HG03469 (cell line): Measurements from ENCODE around the gene XCL1.
"Not testable (repeated sequence)": the region's sequence is repeated elsewhere in the genome, so short reads cannot be mapped to it uniquely, and the experiment has no call there.

Experiments
- ATAC-seq: cut with Tn5 transposase; IDR thresholded peaks from one replicate; pipeline ENCODE4 v1.9.1; 2021; ENCODE audit warnings: mild to moderate bottlenecking, moderate library complexity, moderate number of reproducible peaks; ENCODE audit not compliant: unreplicated experiment

The XCL1 gene

GRCh38 chr1:168576245-168576688 is at the start of gene XCL1:
XCL1 (plus strand) TSS chr1:168576605; CDS start chr1:168576638, 33 bp downstream.
- not testable (repeated sequence) for ATAC-seq

GRCh38 chr1:168529518-168529917 is 46.9 kb upstream of the XCL1 start:
- no peak for ATAC-seq

GRCh38 chr1:168531615-168532345 is 44.6 kb upstream of the XCL1 start:
- ATAC-seq, result no peak

- ATAC-seq, result no peak
These were observed 40.9 kb upstream of the XCL1 start for GRCh38 chr1:168535536-168535935.

- ATAC-seq, result not testable (repeated sequence)
These were observed 35.6 kb upstream of the XCL1 start for GRCh38 chr1:168540798-168541197.

GRCh38 chr1:168542978-168543377 is 33.4 kb upstream of the XCL1 start:
- ATAC-seq, result not testable (repeated sequence)

- not testable (repeated sequence) for ATAC-seq
These were observed 32.4 kb upstream of the XCL1 start, which contains the start of gene XCL2 for GRCh38 chr1:168543840-168544498. XCL2 (minus strand) TSS chr1:168543997; CDS start chr1:168543964, 33 bp downstream.

GRCh38 chr1:168545678-168546552 is 30.5 kb upstream of the XCL1 start:
- ATAC-seq, result not testable (repeated sequence)

GRCh38 chr1:168546553-168546895 is 29.9 kb upstream of the XCL1 start:
- not testable (repeated sequence) for ATAC-seq

GRCh38 chr1:168550971-168551370 is 25.4 kb upstream of the XCL1 start:
- ATAC-seq, result no peak

GRCh38 chr1:168551688-168552087 is 24.7 kb upstream of the XCL1 start:
- no peak for ATAC-seq

GRCh38 chr1:168552961-168553360 is 23.4 kb upstream of the XCL1 start:
- no peak for ATAC-seq

GRCh38 chr1:168553680-168554553 is 22.5 kb upstream of the XCL1 start:
- no peak for ATAC-seq

GRCh38 chr1:168554603-168555483 is 21.6 kb upstream of the XCL1 start:
- no peak for ATAC-seq

- no peak for ATAC-seq
These were observed 20.8 kb upstream of the XCL1 start for GRCh38 chr1:168555508-168556046.

GRCh38 chr1:168556647-168557046 is 19.8 kb upstream of the XCL1 start:
- ATAC-seq, result no peak

- ATAC-seq, result no peak
These were observed 16.0 kb upstream of the XCL1 start for GRCh38 chr1:168560370-168560769.

- no peak for ATAC-seq
These were observed 14.4 kb upstream of the XCL1 start for GRCh38 chr1:168561989-168562388.

- no peak for ATAC-seq
These were observed 10.6 kb upstream of the XCL1 start for GRCh38 chr1:168565825-168566224.
